ENCODE data around the gene SCN9A. TPM values are rescaled to one million over a fixed set of nuclear protein-coding genes. Genes with fewer than 3 reads are reported as not detected.

SCN9A gene
- total and polyA plus RNA-seq, 2 donors from 2014 or later = 0.99 to 5.3 TPM

DNA sequence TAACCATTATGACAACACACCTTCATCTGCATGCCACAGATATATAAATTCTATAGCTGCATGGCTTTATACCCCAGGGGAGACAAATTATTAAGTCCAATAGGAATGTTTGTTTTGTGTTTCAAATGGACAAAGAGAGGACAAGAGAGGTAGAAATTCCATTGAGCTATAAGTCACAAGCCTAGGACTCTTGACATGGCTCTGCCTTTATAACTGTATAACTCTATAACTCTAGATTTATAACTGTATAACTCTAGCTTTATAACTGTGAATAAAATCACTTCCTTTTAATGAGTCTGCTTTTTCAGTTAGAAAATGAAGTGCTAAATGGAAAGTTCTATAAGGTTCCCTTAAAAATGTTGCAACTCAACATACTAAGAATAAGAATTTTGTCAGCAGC lies 106.4 kb downstream of the SCN9A start:
- DNase-seq (no peak), FAIRE-seq (no peak)
- H3K27ac ChIP-seq (ENCODE audit: low read depth in 2 of 2, low read length in 2 of 2) = no peak overlapping the region
- no peaks in the 10 kb centered on the region for H3K27me3 ChIP-seq (ENCODE audit: control insufficient read depth, insufficient read depth, low read length)
- intact Hi-C loops (cut with DNase I) = no loop called here
- H3K9ac ChIP-seq (ENCODE audit: low read length in 3 of 3) = no peak overlapping the region
- no peak overlapping the region for H3K4me3 ChIP-seq (ENCODE audit: low read length in 3 of 3)
- H3K4me1 ChIP-seq (ENCODE audit: control insufficient read depth in 2 of 3, insufficient read depth in 2 of 3, low read depth in 1 of 3, low read length in 3 of 3) = no peaks in the 10 kb centered on the region
- TF ChIP-seq, protein P1, sequence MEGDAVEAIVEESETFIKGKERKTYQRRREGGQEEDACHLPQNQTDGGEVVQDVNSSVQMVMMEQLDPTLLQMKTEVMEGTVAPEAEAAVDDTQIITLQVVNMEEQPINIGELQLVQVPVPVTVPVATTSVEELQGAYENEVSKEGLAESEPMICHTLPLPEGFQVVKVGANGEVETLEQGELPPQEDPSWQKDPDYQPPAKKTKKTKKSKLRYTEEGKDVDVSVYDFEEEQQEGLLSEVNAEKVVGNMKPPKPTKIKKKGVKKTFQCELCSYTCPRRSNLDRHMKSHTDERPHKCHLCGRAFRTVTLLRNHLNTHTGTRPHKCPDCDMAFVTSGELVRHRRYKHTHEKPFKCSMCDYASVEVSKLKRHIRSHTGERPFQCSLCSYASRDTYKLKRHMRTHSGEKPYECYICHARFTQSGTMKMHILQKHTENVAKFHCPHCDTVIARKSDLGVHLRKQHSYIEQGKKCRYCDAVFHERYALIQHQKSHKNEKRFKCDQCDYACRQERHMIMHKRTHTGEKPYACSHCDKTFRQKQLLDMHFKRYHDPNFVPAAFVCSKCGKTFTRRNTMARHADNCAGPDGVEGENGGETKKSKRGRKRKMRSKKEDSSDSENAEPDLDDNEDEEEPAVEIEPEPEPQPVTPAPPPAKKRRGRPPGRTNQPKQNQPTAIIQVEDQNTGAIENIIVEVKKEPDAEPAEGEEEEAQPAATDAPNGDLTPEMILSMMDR (IDR thresholded peaks at IDR 0.05; ENCODE audit: borderline replicate concordance, extremely low read depth, insufficient read depth) = no peak
- H3K9me3 ChIP-seq (ENCODE audit: control insufficient read depth in 2 of 3, insufficient read depth in 1 of 3, low read length in 3 of 3) = no peaks in the 10 kb centered on the region
- H3K36me3 ChIP-seq (ENCODE audit: control insufficient read depth in 2 of 3, insufficient read depth in 3 of 3, low read length in 3 of 3) = no peaks in the 10 kb centered on the region

DNA sequence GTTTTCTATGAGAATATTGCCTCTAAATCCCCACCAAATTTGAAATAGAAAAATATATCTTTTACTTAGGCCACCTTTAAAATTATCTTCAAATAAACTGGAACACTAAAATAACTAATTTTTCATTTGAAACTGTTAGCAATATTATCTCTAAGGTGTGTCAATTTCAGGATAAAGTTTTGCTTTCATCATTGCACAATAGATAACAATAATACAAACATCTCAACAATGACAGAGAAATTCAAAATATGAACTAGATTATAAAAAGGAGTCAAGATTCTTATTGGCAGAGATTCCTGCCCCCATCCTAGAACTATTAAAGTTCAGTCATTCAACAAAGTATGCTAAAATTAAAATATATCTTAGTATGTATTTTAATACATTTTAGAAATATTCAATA lies 117.9 kb downstream of the SCN9A start:
- H3K36me3 ChIP-seq (ENCODE audit: control insufficient read depth in 2 of 3, insufficient read depth in 3 of 3, low read length in 3 of 3) = no peaks in the 10 kb centered on the region
- H3K9ac ChIP-seq (ENCODE audit: low read length in 3 of 3) = no peak overlapping the region
- intact Hi-C loops (cut with DNase I) = no loop called here
- no peak overlapping the region for H3K4me3 ChIP-seq (ENCODE audit: low read length in 3 of 3)
- DNase-seq (no peak), FAIRE-seq (no peak)
- no peaks in the 10 kb centered on the region for H3K27me3 ChIP-seq (ENCODE audit: control insufficient read depth, insufficient read depth, low read length)
- TF ChIP-seq, protein P1 (IDR thresholded peaks at IDR 0.05; ENCODE audit: borderline replicate concordance, extremely low read depth, insufficient read depth) = no peak
- no peaks in the 10 kb centered on the region for H3K9me3 ChIP-seq (ENCODE audit: control insufficient read depth in 2 of 3, insufficient read depth in 1 of 3, low read length in 3 of 3)
- H3K4me1 ChIP-seq (ENCODE audit: control insufficient read depth in 2 of 3, insufficient read depth in 2 of 3, low read depth in 1 of 3, low read length in 3 of 3) = no peaks in the 10 kb centered on the region
- H3K27ac ChIP-seq (ENCODE audit: low read depth in 2 of 2, low read length in 2 of 2) = no peak overlapping the region

DNA sequence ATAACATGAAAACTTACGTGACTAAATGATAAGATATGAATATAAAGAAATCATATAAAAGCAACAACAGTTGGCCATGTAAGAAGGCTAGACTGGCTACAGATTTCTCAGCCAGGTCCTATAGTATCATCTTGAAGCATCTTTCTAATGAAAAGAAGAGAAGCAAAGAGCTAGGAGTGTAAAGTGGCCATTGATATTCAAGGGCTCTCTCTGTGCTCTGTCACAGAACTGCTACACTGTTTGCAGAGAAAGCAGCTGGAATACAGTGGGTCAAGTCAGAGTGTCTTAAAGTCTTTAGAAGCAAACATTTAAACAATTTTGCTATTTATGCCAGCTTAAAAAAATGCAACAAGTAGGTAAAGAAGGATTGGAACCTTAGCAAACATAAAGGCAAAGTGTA lies 118.8 kb downstream of the SCN9A start:
- DNase-seq = no peak
- Histone ChIP-seq H3K36me3 (ENCODE audit: control insufficient read depth in 2 of 3, insufficient read depth in 3 of 3, low read length in 3 of 3) (no peaks in the 10 kb centered on the region), H3K4me1 (ENCODE audit: control insufficient read depth in 2 of 3, insufficient read depth in 2 of 3, low read depth in 1 of 3, low read length in 3 of 3) (no peaks in the 10 kb centered on the region), H3K9ac (ENCODE audit: low read length in 3 of 3) (no peak overlapping the region), H3K4me3 (ENCODE audit: low read length in 3 of 3) (no peak overlapping the region), H3K27ac (ENCODE audit: low read depth in 2 of 2, low read length in 2 of 2) (no peak overlapping the region), H3K9me3 (ENCODE audit: control insufficient read depth in 2 of 3, insufficient read depth in 1 of 3, low read length in 3 of 3) (no peaks in the 10 kb centered on the region), H3K27me3 (ENCODE audit: control insufficient read depth, insufficient read depth, low read length) (no peaks in the 10 kb centered on the region)
- TF ChIP-seq, protein P1 (IDR thresholded peaks at IDR 0.05; ENCODE audit: borderline replicate concordance, extremely low read depth, insufficient read depth) = no peak
- intact Hi-C loops (cut with DNase I) = no loop called here
- FAIRE-seq = no peak

DNA sequence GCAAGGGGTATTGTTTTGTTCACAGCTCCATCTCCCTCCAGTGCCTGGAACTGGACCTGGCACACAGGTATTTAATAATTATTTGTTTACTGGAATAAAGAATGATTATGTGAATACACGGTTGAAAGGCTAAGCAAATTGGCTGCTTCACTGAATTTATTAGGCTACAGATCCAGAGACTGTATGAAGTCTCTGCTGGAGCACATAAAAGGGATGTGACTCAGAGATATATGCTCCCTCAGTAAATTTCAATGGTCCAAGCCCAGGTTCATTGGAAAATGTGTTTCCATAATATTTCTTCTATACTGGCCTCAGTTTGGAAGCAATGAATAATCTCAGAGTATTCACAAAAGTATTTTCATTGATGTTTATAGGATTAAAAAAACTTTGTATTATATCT lies 126.4 kb downstream of the SCN9A start:
- H3K27me3 ChIP-seq (ENCODE audit: control insufficient read depth, insufficient read depth, low read length) = no peaks in the 10 kb centered on the region
- TF ChIP-seq, protein P1 (IDR thresholded peaks at IDR 0.05; ENCODE audit: borderline replicate concordance, extremely low read depth, insufficient read depth) = no peak
- no peak for DNase-seq
- H3K36me3 ChIP-seq (ENCODE audit: control insufficient read depth in 2 of 3, insufficient read depth in 3 of 3, low read length in 3 of 3) = no peaks in the 10 kb centered on the region
- no peaks in the 10 kb centered on the region for H3K4me1 ChIP-seq (ENCODE audit: control insufficient read depth in 2 of 3, insufficient read depth in 2 of 3, low read depth in 1 of 3, low read length in 3 of 3)
- H3K9ac ChIP-seq (ENCODE audit: low read length in 3 of 3) = no peak overlapping the region
- H3K27ac ChIP-seq (ENCODE audit: low read depth in 2 of 2, low read length in 2 of 2) = no peak overlapping the region
- H3K4me3 ChIP-seq (ENCODE audit: low read length in 3 of 3) = no peak overlapping the region
- no peaks in the 10 kb centered on the region for H3K9me3 ChIP-seq (ENCODE audit: control insufficient read depth in 2 of 3, insufficient read depth in 1 of 3, low read length in 3 of 3)
- intact Hi-C loops (cut with DNase I) = no loop called here
- FAIRE-seq = no peak
